Measurements from ENCODE around the gene EXPH5.

Gene EXPH5

DNA sequence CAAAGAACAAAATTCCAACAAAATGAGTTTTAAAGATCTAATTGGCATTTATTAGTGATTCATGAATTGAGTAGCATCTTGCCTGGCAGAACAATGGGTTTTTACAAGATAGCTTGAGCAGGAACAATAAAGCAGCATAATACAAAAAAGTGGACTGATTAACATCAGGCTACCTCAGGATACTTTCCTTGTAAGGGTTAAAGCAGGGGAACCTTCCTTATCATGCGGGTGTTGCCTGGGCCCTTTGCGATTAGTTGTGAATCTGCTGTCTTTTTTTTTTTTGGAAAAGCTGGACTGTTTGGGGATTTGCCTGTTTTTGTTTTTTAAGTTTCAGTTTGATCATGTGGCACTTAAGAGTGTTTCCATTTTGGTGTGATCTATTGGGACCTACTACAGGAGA, 37.5 kb downstream of the EXPH5 start:
- no peak overlapping the region for H3K4me3 ChIP-seq (replicated peaks in 1 of 2; ENCODE audit: low read depth in 2 of 2, low read length in 2 of 2)
- DNase-seq (ENCODE audit: low read depth in 2 of 2), result no peak
- TF ChIP-seq, protein P1, sequence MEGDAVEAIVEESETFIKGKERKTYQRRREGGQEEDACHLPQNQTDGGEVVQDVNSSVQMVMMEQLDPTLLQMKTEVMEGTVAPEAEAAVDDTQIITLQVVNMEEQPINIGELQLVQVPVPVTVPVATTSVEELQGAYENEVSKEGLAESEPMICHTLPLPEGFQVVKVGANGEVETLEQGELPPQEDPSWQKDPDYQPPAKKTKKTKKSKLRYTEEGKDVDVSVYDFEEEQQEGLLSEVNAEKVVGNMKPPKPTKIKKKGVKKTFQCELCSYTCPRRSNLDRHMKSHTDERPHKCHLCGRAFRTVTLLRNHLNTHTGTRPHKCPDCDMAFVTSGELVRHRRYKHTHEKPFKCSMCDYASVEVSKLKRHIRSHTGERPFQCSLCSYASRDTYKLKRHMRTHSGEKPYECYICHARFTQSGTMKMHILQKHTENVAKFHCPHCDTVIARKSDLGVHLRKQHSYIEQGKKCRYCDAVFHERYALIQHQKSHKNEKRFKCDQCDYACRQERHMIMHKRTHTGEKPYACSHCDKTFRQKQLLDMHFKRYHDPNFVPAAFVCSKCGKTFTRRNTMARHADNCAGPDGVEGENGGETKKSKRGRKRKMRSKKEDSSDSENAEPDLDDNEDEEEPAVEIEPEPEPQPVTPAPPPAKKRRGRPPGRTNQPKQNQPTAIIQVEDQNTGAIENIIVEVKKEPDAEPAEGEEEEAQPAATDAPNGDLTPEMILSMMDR (IDR thresholded peaks at IDR 0.05; ENCODE audit: low read depth, low read length), result no peak

DNA sequence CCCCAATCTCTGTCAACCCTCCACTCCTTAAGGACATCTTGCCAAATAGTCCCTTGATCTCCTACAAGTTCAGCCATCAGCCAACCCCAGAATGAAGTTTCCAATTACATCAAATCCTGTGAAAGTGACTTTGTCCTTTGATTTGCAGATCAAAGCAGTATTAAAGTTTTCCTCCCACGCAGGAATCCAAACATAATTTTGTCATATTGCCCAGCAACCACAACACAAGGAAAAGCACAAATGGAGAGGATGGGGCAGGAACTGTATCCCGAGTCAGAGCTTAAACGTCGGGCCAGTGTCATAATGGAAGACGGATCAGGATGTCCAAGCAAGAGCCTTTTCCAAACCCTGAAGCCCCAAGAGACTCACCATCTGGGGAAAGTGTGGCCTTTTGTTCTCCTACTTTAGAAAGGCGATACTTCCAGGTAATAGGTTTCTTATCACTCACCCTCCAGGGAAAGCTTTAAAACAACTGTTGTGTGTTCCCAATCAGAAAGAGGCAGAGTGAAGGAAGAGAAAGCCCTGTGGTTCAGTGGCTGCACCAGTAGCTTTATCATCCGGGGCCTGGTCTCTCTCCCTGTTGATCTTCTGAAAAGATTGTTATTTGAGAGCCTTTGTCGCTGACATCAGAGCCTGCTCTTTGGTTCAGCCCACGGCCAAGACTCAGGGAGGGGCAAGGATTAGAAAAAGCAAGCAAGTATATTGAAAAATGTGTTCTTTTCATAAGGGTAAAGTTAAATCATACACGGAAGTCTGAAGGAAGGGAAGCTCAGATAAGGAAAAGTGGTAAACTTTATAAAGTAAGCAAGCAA, 41.7 kb downstream of the EXPH5 start:
- DNase-seq (ENCODE audit: low read depth in 2 of 2), result peak in 1 of 2 donors; percentile 19
- TF ChIP-seq, protein P1 (IDR thresholded peaks at IDR 0.05; ENCODE audit: low read depth, low read length), result no peak
- H3K4me3 ChIP-seq (replicated peaks in 1 of 2; ENCODE audit: low read depth in 2 of 2, low read length in 2 of 2), result no peak overlapping the region

DNA sequence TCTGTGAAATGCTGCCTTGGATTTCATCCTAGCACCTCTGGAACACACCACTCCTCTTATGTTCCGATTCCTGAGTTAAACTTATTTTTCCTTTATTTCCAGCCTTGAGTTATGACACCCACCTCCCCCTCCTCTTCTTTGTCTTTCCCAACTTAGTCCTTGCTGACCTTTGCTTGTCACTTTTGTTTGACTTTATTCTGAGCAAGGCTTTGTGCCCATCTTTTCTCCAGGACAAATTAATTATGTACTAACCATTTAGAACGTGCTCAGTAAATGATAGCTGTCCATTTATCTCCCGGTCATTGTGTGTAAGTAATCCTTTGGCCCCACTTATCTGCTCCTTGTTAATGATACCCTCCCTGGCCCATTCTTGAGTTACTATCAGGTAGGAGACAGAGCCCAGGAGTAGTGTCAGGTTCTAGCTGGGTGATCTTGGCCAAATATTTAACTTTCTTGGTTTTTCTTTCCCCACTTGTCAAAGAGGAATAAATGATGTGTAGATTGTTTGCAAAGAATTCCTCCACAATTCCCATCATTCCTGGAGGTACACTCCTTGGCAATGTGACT, 44.2 kb downstream of the EXPH5 start:
- TF ChIP-seq, protein P1 (IDR thresholded peaks at IDR 0.05; ENCODE audit: low read depth, low read length), result no peak
- no peak for DNase-seq (ENCODE audit: low read depth in 2 of 2)
- no peak overlapping the region for H3K4me3 ChIP-seq (replicated peaks in 1 of 2; ENCODE audit: low read depth in 2 of 2, low read length in 2 of 2)

DNA sequence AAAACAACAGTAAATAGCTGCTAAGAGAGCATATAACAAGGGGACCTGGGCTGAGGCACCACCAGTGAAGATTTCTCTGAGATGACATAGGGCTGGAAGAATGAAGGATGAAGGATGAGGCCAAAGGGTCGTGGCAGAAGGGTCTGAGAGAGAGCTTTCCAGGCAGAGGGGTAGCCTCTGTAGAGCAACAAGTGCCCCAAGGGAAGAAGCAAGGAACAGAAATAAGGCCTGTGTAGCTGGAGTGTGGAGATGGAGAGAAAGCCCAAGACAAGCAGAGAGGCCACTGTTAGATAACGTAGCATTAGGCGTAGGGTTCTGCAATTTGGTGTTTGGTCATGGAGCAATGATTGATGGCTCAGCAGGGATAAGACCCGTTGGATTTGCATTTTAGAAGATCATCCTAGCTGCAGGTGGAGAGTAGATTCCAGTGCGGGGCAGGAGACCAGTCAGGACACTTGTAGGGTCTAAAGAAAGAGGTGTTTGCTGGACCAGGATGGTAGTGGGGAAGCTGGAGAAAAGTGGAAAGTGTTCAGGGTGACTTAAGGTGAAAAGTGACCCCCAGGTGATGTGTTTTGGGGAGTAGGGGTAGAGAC, 47.6 kb downstream of the EXPH5 start:
- TF ChIP-seq, protein P1 (IDR thresholded peaks at IDR 0.05; ENCODE audit: low read depth, low read length), result no peak
- H3K4me3 ChIP-seq (replicated peaks in 1 of 2; ENCODE audit: low read depth in 2 of 2, low read length in 2 of 2), result no peak overlapping the region
- DNase-seq (ENCODE audit: low read depth in 2 of 2), result no peak

DNA sequence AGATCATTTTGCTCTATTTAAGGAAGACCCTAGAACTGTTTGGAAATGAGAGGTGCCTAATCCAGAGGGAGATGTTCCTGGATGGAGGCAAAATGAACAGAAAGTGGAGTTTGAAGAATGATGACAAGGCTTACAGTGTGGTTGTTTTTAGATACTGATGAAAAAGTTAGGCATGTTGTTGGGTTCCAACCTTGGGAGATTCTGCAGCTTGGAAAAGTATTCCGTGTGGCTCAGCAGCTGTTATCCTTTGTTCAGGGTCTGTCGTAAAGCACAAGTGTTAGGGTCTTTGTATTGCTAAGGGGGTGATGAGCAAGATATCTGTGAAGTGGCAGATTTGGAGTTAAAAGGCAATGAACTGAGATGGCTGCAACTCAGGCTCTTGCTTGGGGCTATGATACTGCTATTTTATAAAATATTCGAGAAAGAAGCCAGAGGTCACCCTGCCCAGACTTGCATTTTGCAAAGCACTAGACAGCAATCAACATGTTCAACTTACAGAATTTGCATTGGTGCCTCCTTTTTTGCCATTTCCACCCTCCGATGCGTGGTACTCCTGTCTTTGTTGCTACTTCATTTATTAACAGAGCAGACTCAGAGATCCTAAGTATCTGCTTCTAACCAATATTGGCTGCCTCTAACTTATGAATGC, 50.1 kb downstream of the EXPH5 start:
- no peak for DNase-seq (ENCODE audit: low read depth in 2 of 2)
- H3K4me3 ChIP-seq (replicated peaks in 1 of 2; ENCODE audit: low read depth in 2 of 2, low read length in 2 of 2), result no peak overlapping the region
- TF ChIP-seq, protein P1 (IDR thresholded peaks at IDR 0.05; ENCODE audit: low read depth, low read length), result no peak

DNA sequence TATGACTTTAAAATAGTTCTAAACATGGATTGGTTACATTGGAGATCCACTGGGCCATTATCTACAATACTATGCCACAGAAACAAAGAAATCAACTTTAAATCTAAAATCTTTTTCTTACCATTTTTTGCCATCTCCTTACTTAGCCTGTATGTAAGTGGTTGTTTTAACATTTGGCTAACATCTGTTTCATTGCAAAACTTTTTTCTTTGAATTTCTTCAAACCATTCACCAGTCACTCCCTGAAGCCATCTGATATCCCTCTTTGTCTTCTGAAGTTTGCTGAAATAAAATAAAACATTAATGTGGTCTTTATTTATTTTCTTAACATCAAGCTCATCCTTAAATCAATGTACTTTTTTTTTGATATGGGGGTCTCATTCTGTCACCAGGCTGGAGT, 52.0 kb downstream of the EXPH5 start:
- H3K4me3 ChIP-seq (replicated peaks in 1 of 2; ENCODE audit: low read depth in 2 of 2, low read length in 2 of 2), result no peak overlapping the region
- DNase-seq (ENCODE audit: low read depth in 2 of 2), result no peak
- TF ChIP-seq, protein P1 (IDR thresholded peaks at IDR 0.05; ENCODE audit: low read depth, low read length), result no peak
